RKO (cell line): Measurements from ENCODE around the gene GSK3A.

Source experiments
- DNase-seq: peaks from one replicate; pipeline ENCODE4 v3.0.0-alpha.2; 2016; ENCODE audit warnings: low spot score

Gene GSK3A

GRCh38 chr19:42225718-42226292 lies 16.6 kb downstream of the GSK3A start:
- DNase-seq: no peak

- no peak for DNase-seq
These were observed 17.3 kb downstream of the GSK3A start for GRCh38 chr19:42224940-42225717.

- DNase-seq: no peak
These were observed 21.7 kb downstream of the GSK3A start for GRCh38 chr19:42220751-42221097.

GRCh38 chr19:42219812-42220750 lies 22.3 kb downstream of the GSK3A start, which contains the start of gene ZNF526:
Gene ZNF526, plus strand, starts transcription at chr19:42220312. Its CDS starts 4,092 bp downstream, at chr19:42224404.
- peak; percentile 98 for DNase-seq

- DNase-seq: peak; percentile 99
These were observed 24.6 kb downstream of the GSK3A start, which contains the start of gene DEDD2 for GRCh38 chr19:42217520-42218437. Gene DEDD2, minus strand, starts transcription at chr19:42217677. Its CDS starts 670 bp downstream, at chr19:42217007.

GRCh38 chr19:42216653-42217519 lies 25.5 kb downstream of the GSK3A start:
- DNase-seq: peak; percentile 49

- no peak for DNase-seq
These were observed 27.5 kb downstream of the GSK3A start for GRCh38 chr19:42214810-42215485.

GRCh38 chr19:42212886-42213285 lies 29.5 kb downstream of the GSK3A start:
- no peak for DNase-seq

- DNase-seq: no peak
These were observed 33.8 kb downstream of the GSK3A start for GRCh38 chr19:42208612-42209011.

GRCh38 chr19:42207767-42208271 lies 34.6 kb downstream of the GSK3A start:
- DNase-seq: peak; percentile 71

GRCh38 chr19:42206871-42207755 lies 35.3 kb downstream of the GSK3A start:
- no peak for DNase-seq

- no peak for DNase-seq
These were observed 37.7 kb downstream of the GSK3A start for GRCh38 chr19:42204664-42205063.

- no peak for DNase-seq
These were observed 38.7 kb downstream of the GSK3A start for GRCh38 chr19:42203700-42204099.

GRCh38 chr19:42202290-42202880 lies 40.0 kb downstream of the GSK3A start:
- no peak for DNase-seq

GRCh38 chr19:42201489-42202289 lies 40.7 kb downstream of the GSK3A start:
- no peak for DNase-seq

- DNase-seq: no peak
These were observed 42.2 kb downstream of the GSK3A start for GRCh38 chr19:42200116-42200715.
